T-helper 1 cell (primary cell): ENCODE measurements around the gene KDM4F.
A peak's percentile ranks its signal among the peaks of the same experiment; 100 is the strongest.

Experiments
- DNase-seq, 5 donors: peaks; one replicate each; pipeline ENCODE4 v3.0.0-alpha.2; 2012 to 2020

The KDM4F gene

GRCh38 chr11:95066716-95067038 lies 17.5 kb downstream of the KDM4F start, which contains the start of gene SRSF8:
Gene SRSF8, plus strand, starts transcription at chr11:95066919. Its CDS starts 308 bp downstream, at chr11:95067227.
- DNase-seq: no peak

DNA sequence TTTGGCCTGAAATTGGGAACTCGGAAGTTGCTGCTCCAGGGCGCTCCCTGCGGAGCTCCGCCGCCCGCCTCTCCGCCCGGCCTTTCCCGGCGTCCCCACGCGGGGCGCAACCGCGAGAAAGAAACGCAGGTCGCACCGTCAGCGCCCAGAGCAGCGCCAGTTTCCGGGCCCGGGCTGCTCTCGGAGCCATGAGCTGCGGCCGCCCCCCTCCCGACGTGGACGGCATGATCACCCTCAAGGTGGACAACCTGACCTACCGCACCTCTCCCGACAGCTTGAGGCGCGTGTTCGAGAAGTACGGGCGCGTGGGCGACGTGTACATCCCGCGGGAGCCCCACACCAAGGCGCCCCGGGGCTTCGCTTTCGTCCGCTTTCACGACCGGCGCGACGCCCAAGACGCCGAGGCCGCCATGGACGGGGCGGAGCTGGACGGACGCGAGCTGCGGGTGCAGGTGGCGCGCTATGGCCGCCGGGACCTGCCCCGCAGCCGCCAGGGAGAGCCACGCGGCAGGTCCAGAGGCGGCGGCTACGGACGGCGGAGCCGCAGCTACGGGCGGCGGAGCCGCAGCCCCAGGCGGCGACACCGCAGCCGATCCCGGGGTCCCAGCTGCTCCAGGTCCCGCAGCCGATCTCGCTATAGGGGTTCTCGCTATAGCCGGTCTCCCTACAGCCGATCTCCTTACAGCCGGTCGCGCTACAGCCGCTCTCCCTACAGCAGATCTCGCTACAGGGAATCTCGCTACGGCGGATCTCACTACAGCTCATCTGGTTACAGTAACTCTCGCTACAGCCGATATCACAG lies 18.0 kb downstream of the KDM4F start:
- peak; percentile 49 to 78 (median 67) for DNase-seq

- no peak for DNase-seq
These were observed 18.6 kb downstream of the KDM4F start for GRCh38 chr11:95067841-95068219.

DNA sequence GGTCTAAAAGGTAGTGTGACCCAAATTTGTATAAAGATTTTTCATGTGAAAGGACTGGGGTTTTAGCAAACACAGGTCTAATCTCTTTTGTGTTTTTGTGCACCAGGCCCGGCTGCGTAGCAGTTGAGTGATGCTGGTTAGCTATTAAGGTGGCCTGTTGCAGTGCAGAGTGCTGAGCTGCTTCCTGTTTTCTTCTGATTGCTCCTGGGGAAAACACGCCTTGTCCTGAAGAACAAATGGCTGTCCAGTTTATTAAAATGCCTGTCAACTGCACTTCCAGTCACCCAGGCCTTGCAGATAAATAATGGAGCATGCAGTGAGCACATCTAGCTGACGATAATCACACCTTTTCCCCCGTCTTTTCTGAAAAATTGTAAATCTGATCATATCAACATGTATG lies 19.3 kb downstream of the KDM4F start:
- DNase-seq: peak; percentile 35 to 90 (median 54)

- no peak for DNase-seq
These were observed 21.2 kb downstream of the KDM4F start for GRCh38 chr11:95070471-95070870.

DNA sequence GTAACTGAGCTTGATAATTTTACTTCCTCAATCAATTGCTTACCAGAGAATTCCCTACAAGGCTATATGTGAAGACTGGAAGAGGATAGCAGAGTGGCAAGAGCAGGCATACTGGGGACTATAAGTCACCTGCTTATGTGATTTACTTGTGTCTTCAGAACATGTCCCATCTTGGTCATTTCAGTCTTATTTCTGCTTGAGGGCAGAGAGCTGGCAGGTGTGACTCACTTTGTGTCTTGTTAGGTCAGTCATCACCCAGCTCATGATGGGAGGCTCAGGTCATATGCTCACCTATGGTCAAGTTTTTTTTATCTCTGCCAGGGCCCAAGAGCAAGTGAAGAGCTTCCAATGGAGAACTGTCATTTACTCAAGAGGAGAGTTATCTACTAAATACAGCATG lies 23.7 kb downstream of the KDM4F start:
- DNase-seq: no peak

DNA sequence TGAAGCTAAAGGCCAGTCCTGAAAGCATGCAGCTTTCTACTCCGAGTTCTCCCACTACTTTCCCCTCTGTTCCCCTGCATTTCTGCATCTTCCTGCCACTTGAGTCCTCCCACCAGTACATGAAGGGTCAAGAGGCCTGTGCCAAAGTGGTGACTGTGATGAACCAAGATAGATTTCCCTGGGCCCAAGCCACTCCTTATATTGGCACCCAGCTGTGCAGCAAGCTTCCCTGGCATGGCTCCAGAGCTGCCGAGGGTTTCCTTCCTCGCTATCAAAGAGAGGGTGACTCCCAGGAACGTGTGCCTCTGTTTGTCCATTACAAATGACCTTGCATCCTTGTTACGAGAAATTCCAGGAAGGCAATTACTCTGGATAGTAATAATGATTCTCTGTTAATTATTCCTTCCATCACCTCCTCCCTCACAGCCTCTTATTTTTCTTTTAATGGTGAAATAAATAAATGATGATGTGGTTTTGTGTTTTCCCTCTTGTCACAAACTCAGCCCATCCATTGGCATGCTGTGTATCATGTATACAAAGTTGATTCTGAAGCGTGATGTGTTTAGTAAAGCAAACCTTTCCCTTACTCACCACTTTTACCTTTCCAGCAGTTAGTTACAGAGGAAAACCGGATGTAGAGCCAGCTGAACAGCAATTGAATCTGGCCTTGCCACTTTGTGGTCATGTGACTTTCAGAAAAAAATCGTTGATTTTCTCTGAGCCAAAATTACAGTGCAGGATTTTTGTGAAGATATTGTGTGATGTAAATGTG lies 25.8 kb downstream of the KDM4F start:
- DNase-seq: no peak

GRCh38 chr11:95076416-95076815 lies 27.2 kb downstream of the KDM4F start:
- no peak for DNase-seq

- DNase-seq: no peak
These were observed 27.8 kb downstream of the KDM4F start for GRCh38 chr11:95076981-95077380.

- DNase-seq: no peak
These were observed 29.3 kb downstream of the KDM4F start for GRCh38 chr11:95078526-95078925.

DNA sequence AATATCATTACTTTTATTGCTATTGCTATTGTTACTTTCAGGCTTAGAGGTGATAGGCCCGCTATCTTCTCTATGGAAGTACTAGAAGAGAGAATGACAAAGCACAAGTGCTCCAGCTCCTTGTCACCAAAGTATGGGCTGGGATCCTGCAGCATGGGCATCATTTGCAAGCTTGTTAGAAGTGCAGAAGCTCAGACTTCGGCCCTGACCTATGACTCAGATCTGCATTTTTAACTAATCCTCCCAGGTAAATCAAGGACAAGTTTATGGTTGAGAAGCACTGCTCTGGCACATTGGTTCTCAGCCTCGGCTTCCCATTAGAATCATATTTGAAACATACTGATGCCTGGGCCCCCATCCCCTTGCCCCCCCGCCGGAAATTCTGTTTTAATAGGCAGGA lies 31.8 kb downstream of the KDM4F start:
- no peak for DNase-seq

DNA sequence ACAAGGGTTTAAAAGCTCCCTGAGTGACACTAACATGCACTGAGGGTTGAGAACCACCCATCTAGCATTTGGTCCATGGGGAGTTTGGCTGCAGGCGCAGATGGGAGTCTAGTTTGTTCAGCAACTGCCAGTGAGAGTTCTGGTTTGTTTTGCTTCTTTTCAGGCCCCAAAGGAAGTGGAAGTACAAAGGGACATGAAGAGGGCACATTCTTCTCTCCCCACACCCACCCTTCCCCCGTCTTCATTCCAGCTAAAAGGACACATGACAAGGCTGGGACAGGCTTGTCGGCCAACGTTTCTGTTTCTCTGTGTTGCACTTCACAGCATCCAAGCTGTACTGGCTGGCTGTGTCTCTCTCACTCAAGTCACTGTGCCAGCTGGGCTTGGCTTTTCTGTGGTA lies 32.2 kb downstream of the KDM4F start:
- DNase-seq: no peak

DNA sequence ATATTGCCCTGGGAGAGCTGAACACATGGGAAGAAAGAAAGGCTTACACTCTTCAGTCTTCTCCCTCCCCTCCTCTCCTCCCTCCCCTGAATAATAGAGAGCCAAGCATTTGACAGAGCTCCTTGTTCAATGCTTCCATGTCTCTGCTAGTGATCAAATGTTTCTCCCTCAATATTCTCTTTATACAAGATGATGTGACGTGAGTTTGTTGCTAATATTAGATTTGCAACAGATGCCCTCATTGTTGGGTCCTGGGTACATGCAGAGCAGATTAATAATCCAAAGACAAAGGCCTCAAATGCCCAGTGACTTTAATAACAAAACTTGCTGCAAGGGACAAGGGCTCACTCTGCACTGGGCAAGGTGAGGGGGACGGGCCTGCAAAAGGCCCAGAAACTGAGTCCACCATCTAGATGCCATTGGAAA lies 33.4 kb downstream of the KDM4F start:
- DNase-seq: no peak

- DNase-seq: peak in 1 of 5 donors; percentile 72
These were observed 35.3 kb downstream of the KDM4F start for GRCh38 chr11:95084509-95084908.

GRCh38 chr11:95085117-95085816 lies 36.0 kb downstream of the KDM4F start:
- DNase-seq: no peak

GRCh38 chr11:95086151-95086550 lies 36.9 kb downstream of the KDM4F start:
- DNase-seq: no peak

GRCh38 chr11:95086836-95087570 lies 37.8 kb downstream of the KDM4F start:
- no peak for DNase-seq

GRCh38 chr11:95088946-95089619 lies 39.9 kb downstream of the KDM4F start:
- peak in 1 of 5 donors; percentile 66 for DNase-seq

- DNase-seq: peak; percentile 66 to 86 (median 76)
These were observed 40.7 kb downstream of the KDM4F start, which contains the start of gene ENDOD1 for GRCh38 chr11:95089620-95090542. Gene ENDOD1, plus strand, starts transcription at chr11:95089846. Its CDS starts 82 bp downstream, at chr11:95089928.

GRCh38 chr11:95091663-95092180 lies 42.5 kb downstream of the KDM4F start:
- no peak for DNase-seq
